ELF-1 (cell line): Measurements from ENCODE around the gene DYSF.
A peak's percentile ranks its signal among the peaks of the same experiment; 100 is the strongest.

ENCODE experiments used
- DNase-seq: peaks from one replicate; pipeline ENCODE4 v3.0.0-alpha.2; 2016; ENCODE audit warnings: low read depth, low spot score

The DYSF gene

DNA sequence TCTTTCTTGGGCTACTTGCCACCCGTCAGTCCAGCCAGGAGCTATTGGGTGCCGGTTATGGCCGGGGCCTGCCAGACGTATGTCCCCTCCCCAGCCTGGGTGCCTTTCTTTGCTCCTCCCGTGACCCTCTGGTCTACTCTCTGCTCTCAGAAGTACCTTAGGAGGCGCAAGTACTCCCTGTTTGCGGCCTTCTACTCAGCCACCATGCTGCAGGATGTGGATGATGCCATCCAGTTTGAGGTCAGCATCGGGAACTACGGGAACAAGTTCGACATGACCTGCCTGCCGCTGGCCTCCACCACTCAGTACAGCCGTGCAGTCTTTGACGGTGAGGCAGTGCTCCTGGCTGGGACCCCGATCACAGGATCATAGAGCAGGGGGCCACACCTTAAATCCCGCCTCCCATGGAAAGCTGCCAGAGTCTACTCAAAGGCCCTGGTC lies 99.5 kb downstream of the DYSF start:
- DNase-seq = no peak

DNA sequence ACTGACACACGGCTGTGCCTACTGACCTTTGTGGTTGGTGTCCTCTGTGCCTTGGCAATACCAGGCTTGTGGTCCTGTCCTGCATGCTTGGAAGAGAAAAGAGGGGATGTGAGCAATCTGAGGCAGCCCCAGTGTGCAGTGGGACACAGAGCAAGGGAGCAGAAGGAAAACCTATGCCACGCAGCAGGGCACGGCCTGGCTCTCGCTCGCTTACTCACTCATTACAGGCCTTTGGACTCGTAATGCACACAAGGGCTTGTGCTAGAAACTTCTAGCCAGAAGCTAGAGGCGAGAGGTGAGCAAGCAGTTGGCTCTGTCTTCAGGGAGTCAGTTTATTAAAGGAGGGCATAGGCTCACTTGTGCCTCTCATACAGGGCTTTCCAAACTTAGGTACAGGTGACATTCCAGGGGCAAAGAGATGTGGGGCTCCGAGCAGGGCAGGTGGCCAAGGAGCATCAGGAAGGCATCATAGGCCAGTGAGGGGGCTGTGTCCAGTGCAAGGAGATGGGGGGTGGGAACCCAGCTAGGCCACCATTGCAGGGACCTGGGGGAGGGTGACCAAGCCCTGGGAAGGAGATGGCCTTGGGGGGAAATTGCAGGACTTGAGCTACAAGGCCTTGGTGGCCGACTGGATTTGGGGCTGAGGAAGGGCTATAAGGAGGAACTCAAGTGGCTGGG lies 100.8 kb downstream of the DYSF start:
- DNase-seq = no peak

DNA sequence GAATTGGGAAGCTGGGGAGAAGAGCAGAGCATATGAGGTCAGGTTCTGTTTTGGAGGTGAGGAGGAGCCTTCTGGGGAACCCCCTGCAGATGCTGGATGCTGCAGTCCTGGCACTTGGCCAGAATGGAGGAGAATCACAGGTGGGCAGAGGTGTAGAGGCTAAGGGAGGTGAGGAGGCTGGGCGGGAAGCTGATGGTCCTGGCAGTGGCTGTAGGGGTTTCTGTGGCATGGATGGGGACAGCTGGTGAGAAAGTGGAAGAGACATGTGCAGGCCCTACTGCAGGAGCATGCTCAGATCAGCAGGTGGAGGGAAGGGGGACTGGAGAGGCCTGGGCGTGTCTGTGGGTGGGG lies 101.3 kb downstream of the DYSF start:
- no peak for DNase-seq

DNA sequence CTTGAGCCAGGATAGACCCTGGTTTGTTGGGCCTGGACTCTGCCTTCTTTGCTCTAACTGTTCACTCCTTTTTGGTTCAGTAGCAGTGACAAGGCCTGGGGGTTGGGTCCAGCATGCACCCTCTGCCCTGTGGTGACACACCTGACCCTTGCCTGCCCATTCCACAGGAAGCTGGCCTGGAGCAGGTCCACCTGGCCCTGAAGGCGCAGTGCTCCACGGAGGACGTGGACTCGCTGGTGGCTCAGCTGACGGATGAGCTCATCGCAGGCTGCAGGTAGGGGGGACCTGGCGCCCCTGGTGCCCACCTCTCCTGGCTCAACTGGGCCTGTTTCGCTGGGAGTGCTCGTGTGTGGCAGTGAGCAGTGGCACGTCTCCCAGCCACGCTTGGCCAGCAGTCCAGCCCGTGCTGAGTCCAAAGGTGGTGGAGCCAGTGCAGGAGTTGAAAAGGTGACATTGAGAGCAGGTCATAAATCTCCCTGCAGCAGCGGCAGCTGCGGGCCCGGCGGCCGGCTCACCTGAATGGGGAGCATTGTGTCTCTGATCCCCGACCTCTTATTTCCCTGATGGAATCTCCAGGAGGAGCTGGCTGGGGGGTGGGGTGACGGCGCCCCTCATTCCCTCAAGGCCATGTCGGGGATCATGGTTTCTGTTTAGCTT lies 102.6 kb downstream of the DYSF start:
- DNase-seq = no peak

DNA sequence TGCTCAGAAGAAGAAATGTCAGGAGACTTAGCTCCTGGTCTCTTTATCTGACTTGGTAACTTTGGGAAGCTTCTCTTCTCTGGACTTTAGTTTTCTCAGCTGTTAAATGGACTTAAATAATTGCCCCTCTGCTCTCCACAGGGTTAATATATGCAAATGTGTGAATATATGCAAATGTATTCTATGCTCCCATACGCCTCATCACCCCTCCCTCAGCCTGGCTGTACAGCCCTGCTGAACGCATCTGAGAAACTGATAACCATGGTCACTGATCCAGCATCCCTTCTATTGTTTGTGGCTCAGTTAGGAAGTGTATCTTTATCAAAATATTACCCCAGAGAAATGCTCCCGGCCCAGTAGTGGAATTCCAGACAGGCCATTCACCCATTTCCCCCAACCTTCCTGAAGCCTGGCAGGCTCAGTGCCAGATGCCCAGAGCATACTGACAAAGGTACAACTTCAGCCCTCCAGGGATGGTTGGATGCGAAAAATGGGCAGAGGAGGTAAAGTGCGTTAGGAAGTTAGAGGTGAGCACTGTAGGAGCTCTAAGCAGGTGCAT lies 103.4 kb downstream of the DYSF start:
- DNase-seq = no peak

DNA sequence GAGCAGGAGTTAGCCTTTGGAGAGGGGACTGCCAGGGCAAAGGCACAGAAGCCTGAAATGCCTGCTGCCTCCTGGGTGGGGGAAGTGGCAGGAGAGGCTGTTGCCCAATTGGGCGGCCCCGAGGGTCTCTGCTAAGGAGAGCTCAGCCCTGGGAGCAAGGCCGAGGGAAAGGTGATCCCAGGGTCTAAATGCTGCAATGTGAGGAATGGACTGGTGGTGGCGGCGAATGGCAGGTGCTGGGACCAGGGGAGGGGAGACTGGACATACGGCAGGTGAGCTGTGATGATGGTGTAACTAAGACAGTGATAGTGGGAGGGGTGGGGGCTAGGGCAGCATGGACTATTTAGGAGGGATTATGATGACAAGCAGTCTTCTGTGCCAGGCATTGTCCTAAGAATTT lies 104.0 kb downstream of the DYSF start:
- peak; percentile 24 for DNase-seq

DNA sequence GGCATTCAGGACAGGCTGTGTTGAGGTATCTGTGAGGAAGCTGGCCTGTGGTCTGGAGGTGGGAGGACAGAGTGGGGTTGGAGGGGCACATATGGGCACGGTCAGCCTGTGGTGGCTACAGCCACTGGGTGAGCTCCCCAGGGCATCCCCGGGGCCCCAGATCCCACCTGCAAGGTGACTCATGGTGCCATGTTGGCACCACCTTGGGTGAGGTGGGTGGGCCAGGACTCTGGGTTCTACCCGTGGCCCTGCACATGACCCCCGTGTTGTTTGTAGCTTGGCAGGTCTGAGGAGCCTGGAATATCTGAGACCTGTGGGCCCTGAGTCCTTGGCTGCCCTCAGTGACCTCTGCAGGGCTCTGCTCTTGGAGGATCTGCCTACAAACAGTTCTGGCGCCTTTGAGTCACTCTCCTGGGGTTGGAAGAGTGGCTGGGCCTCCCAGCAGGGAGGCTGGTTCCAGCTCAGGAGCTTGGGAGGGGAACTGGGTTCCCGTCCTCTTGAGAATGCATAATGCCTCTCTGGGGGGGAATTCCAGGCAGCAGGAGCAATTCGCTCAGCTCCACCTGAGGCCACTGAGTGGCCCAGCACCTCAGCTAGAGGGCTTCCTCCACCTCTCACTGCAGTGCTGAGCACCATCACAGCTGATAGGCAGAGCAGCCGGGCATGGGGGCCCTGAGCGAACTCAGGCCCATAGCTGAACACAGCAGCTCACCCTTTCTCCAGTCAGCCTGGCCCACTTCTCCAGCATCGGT lies 105.1 kb downstream of the DYSF start:
- DNase-seq = peak; percentile 80

DNA sequence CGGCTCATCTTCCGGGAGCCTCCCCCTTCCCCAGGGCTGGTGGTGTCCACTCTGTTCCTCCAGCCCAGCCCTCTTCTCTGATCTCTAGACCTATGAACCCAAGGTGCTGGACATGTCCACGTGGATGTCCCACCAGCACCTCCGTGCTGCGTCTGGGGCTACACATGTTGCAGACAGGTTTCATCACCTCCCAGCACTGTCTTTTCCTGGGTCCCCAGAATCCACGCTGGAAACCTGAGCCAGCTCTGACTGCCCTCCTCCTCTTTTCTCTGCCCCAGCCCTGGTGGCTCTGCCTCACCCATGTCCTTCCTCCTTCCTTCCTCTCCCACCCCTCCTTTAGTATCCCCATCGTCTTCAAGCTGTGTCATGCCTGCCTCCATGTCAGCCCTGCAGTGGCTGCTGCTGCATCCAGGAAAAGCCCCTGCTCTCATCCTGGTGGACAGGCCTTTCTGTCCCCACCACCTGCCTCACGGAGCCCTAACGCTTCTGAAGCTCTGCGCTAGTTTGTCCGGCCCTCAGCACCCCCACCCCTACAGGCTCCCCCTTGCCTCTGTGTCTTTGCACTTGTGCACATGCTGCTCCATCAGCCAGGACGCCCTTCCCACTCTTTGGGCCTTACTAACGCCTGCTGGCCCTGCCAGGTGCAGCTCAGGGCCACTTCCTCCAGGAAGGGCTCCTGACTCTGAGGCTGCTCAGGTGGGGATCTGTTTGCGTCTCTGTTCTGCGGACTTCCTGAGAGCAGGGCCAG lies 105.9 kb downstream of the DYSF start:
- peak; percentile 41 for DNase-seq

DNA sequence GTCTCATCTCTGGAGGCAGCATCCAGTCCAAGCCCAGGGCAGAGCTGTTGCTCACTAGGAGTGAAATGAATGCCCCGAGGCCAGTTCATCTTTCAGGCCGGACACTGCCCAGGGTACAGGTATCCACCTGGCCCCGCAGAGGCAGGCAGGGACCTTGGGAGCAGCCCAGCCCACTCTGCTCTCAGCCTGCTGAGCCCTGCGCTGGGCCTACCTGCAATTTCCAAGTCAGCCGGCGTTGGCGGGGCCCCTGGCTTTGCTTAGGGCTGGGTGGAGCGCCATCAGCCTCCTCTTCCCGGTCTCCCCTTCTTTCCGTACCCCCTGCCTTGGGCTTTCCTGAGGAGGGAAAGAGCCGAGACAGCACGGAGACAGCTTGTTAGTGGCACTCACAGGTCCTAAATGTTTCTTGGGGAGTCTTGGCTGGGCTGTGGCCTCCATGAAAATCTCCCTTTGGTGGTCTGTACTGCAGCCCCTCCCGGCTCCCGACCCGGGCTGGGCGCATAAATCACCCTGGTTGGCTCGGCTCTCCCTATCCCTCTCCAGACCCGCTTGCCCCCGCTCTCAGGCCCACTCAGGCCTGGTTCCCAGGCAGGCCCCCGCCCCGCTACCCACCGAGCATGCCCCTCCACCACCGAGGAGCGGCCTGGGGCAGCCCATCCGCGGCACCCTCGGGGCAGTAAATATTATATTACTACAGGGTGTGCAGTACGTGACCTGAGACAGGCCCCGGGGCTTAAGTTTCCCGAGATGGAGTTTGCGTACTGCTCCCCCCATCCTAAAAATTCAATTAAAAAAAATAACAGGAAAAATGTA lies 106.7 kb downstream of the DYSF start:
- DNase-seq = no peak

DNA sequence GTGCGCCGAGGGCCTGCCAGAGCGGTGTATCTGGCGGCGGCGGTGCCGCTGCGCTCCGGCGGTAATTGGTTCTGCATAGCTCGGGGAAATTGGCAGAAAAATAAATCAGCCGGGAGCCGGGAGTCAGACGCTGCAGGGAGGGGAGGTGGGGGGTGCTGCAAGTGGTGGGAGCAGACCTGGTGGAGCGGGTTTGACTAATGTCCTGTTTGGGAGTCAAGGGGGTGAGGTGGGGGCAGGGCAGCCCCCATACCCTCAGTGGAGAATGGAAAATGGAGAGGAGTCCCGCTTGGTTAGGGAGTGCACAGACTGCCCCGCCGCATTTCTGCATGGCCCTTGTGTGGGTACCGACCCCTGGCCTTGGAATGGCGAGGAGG lies 107.3 kb downstream of the DYSF start:
- peak; percentile 29 for DNase-seq

DNA sequence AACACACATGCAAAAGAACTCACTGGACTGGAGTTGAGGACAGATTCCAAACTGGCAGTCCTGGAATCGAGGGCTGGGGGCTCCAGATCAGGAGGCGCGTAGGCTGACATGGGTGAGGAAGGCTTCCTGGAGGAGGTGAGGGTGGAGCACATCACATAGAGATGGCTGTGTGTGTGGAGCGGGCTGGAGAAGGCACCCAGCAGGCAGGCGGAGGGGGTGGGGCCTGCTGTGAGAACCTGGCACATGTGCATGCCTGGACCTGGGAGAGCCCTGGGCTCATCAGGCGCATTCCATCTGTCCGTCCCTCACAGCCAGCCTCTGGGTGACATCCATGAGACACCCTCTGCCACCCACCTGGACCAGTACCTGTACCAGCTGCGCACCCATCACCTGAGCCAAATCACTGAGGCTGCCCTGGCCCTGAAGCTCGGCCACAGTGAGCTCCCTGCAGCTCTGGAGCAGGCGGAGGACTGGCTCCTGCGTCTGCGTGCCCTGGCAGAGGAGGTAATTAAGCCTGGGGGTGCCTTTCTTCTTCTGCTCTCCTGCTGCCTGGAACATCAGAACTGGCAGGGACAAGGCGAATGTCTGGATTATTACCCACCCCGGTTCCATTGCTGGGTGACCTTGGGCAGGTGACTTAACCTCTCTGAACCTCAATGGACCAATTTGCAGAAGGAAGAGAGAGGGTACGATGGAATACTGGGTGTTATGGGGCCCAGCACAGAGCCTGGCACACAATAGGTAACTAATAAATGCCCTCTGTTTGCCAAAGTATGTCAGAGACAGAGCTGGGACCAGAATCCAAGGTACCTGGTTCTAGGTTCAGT lies 108.3 kb downstream of the DYSF start:
- DNase-seq = no peak

DNA sequence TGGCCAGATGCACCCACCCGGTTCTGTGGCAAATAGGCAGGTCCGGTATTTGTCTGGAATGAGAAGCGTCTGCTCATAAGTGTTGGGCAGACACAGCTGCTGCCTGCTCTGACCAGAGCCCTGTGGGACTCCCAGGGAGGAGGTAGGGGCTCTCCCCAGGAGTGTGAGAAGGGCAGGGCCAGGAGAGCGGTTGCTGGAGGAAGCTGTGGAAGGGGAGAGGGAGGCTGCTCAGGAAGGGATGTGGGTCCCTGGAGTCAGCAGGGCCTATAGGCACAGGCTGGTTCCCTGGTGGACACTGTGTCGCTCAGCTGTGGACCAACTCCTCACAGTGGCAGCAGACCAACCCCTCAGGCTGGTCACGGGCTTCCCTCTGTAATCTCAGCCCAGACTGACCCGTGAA lies 109.2 kb downstream of the DYSF start:
- peak; percentile 32 for DNase-seq

DNA sequence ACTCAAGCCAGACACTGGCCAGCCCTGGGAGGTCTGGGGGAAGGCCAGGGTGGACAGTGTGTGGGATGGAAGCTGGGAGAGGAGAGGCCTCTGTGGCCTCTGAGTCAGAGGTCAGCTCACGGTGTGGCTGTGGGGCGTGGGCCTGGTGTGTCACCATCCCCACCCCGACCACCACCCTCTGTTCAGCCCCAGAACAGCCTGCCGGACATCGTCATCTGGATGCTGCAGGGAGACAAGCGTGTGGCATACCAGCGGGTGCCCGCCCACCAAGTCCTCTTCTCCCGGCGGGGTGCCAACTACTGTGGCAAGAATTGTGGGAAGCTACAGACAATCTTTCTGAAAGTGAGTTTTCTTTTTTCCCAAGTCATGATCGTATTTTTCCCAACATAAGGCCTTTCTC lies 110.5 kb downstream of the DYSF start:
- DNase-seq = no peak

DNA sequence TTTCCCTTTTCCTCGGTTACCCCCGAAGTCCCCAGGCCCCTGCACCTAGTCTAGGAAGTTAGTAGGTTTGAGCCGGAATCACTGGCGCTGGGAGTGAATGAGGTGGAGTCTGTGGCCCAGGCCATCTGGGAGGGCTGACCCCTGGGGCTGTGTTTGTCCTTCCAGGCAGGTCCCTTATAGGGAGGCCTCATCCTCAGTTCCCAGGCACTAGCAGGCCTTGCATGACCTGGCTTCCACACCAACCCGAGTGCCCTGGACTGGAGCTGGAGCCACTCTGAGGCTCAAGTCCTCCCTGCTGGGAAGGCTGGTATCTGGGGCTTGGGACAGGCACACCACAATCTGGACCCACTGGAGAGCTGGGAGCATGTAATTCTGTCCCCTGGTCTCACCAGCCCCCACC lies 111.0 kb downstream of the DYSF start:
- DNase-seq = no peak

DNA sequence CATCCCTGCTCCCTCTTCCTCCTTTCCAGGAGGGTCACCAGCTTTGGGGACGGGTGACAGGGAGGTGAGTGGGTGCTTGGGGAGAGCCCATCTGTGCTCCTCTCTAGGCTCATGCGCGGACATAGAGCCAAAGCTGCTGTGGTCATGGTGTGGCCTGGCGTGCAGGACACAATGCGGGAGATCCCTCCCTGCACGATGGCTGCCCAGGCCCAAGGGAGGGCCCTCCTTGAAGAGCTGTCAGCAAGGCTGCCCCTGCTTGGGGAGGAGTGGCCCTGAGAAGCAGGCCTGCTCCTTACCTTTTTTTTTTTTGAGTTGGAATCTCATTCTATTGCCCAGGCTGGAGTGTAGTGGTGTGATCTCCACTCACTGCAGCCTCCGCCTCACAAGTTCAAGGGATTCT lies 111.4 kb downstream of the DYSF start:
- no peak for DNase-seq

DNA sequence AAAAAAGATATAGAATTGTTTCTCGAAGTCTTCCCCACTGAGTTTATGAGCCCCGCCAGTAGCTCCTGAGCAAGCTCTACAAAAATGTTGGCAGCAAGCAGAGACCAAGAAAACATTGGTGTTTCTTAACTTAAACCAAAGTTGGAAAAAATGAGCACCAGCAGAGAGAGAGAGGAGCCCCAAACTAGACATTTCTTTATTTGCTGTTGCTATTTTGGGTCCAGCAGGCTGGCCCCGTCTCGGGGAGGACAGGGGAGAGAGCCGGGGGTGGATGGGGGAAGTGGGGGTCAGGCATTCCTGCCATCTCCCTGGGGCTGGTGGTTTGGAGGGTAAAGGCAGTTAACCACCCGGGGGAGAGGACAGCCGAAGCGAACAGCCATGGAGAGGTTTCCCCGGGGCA lies 113.0 kb downstream of the DYSF start:
- no peak for DNase-seq

DNA sequence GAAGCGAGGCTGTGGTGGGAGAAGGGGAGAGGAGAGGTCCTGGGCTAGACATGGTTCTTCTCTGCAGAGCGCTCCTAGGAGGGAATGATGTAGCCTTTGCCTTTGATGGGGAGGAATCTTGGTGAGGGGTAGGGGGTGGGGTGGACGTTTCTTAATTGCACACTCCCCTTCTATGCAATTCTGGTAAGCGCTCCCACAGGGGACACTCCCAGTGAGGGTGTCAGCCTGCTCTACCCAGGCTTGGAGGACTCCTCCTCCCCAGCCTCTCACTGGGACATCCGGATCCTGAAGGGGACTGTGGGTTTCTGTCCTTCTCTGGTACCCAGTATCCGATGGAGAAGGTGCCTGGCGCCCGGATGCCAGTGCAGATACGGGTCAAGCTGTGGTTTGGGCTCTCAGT lies 114.3 kb downstream of the DYSF start:
- DNase-seq = no peak

DNA sequence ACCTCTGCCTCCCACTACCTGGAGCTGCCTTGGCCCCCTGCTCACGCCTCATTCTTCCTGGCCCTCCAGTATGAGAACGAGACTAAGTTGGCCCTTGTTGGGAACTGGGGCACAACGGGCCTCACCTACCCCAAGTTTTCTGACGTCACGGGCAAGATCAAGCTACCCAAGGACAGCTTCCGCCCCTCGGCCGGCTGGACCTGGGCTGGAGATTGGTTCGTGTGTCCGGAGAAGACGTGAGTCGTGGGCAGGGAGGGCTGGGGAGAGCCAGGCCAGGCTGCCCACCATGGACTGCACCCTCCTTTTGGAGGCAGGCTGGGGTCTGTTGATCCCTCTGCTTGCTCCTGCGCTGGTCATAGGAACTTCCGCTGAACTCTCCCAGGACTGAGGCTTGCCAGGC lies 114.7 kb downstream of the DYSF start:
- DNase-seq = no peak

DNA sequence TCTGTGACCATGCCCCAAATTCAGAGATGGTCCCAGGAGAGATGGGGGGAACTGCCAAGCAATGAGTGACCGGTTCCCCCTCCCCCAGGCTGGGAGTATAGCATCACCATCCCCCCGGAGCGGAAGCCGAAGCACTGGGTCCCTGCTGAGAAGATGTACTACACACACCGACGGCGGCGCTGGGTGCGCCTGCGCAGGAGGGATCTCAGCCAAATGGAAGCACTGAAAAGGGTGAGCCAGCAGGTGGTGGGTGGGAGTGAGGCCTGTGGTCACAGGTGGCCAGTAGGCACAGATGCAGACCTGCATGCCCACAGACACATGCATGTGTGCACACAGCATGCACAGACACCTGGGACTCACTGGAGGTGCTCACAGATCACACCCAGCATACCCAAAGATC lies 117.2 kb downstream of the DYSF start:
- DNase-seq = no peak

DNA sequence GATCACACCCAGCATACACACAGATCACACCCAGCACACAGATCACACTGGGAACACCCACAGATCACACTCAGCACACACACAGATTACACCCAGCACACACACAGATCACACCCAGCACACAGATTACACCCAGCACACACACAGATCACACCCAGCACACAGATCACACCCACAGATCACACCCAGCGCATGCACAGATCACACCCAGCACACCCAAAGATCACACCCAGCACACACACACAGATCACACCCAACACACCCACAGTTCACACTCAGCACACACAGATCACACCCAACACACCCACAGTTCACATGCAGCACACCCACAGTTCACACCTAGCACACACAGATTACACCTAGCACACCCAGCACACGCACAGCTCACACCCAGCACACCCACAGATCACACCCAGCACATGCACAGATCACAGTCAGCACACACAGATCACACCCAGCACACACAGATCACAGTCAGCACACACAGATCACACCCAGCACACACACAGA lies 117.6 kb downstream of the DYSF start:
- DNase-seq = no peak
